Erythroblast (primary cell): ENCODE results near the gene TCP11.

Experiments used
- DNase-seq, 2 experiments: peaks; one replicate each; lab custom pipeline; 2025; lab: John Stamatoyannopoulos, UW
- GATA1 ChIP-seq: IDR thresholded peaks from 2 replicates; pipeline ENCODE4 v1.6.1; 2011; ENCODE audit warnings: low read depth, mild to moderate bottlenecking, control low read depth, low read length, moderate library complexity
- POLR2A ChIP-seq: IDR thresholded peaks from 2 replicates; pipeline ENCODE4 v1.6.1; 2011; ENCODE audit warnings: mild to moderate bottlenecking, low read length

The TCP11 gene

GRCh38 chr6:35178012-35178411, 36.9 kb upstream of the TCP11 start:
- DNase-seq, result no peak
- TF ChIP-seq GATA1 (no peak), POLR2A (no peak)

GRCh38 chr6:35177596-35177995, 36.5 kb upstream of the TCP11 start:
- no peak for DNase-seq
- TF ChIP-seq POLR2A (no peak), GATA1 (no peak)

- TF ChIP-seq POLR2A, result no peak
- no peak for TF ChIP-seq GATA1
- DNase-seq, result peak in 1 of 2 experiments; percentile 11
These were observed 36.0 kb upstream of the TCP11 start for GRCh38 chr6:35177157-35177556.

- DNase-seq, result no peak
- TF ChIP-seq POLR2A, result no peak
- no peak for TF ChIP-seq GATA1
These were observed 35.3 kb upstream of the TCP11 start for GRCh38 chr6:35176301-35177024.

GRCh38 chr6:35174501-35174900, 33.4 kb upstream of the TCP11 start:
- DNase-seq, result no peak
- TF ChIP-seq POLR2A (no peak), GATA1 (no peak)

- DNase-seq, result no peak
- TF ChIP-seq GATA1 (no peak), POLR2A (no peak)
These were observed 32.9 kb upstream of the TCP11 start for GRCh38 chr6:35174088-35174434.

- DNase-seq, result no peak
- TF ChIP-seq GATA1 (no peak), POLR2A (no peak)
These were observed 32.4 kb upstream of the TCP11 start for GRCh38 chr6:35173427-35174087.

GRCh38 chr6:35173044-35173426, 31.9 kb upstream of the TCP11 start:
- DNase-seq, result no peak
- TF ChIP-seq GATA1 (no peak), POLR2A (no peak)

- DNase-seq, result no peak
- no peak for TF ChIP-seq GATA1
- no peak for TF ChIP-seq POLR2A
These were observed 29.8 kb upstream of the TCP11 start for GRCh38 chr6:35170891-35171290.

GRCh38 chr6:35170166-35170565, 29.0 kb upstream of the TCP11 start:
- no peak for DNase-seq

GRCh38 chr6:35168461-35168861, 27.3 kb upstream of the TCP11 start:
- TF ChIP-seq GATA1 (no peak), POLR2A (no peak)
- DNase-seq, result no peak

More at GRCh38 chr6:35170166-35170565, 29.0 kb upstream of the TCP11 start:
- TF ChIP-seq GATA1 (no peak), POLR2A (no peak)

- TF ChIP-seq GATA1 (no peak), POLR2A (no peak)
- DNase-seq, result no peak
These were observed 26.4 kb upstream of the TCP11 start for GRCh38 chr6:35167505-35167904.

- DNase-seq, result no peak
- no peak for TF ChIP-seq GATA1
- TF ChIP-seq POLR2A, result no peak
These were observed 25.4 kb upstream of the TCP11 start for GRCh38 chr6:35166520-35166919.

GRCh38 chr6:35166116-35166515, 25.0 kb upstream of the TCP11 start:
- TF ChIP-seq POLR2A (no peak), GATA1 (no peak)
- no peak for DNase-seq
